HG03196 (cell line): ENCODE data around the gene ZNF276.
"Not testable (repeated sequence)": the region's sequence is repeated elsewhere in the genome, so short reads cannot be mapped to it uniquely, and the experiment has no call there.

Experiments
- ATAC-seq: cut with Tn5 transposase; IDR thresholded peaks from one replicate; pipeline ENCODE4 v1.9.1; 2021; ENCODE audit not compliant: unreplicated experiment

The ZNF276 gene

GRCh38 chr16:89695875-89696669 is 25.3 kb upstream of the ZNF276 start:
- no peak for ATAC-seq

- no peak for ATAC-seq
Observed at GRCh38 chr16:89696670-89697128, 24.6 kb upstream of the ZNF276 start.

- ATAC-seq = no peak
Observed at GRCh38 chr16:89697161-89697615, 24.1 kb upstream of the ZNF276 start.

GRCh38 chr16:89697616-89698331 is 23.6 kb upstream of the ZNF276 start:
- no peak for ATAC-seq

GRCh38 chr16:89698717-89699116 is 22.6 kb upstream of the ZNF276 start:
- not testable (repeated sequence) for ATAC-seq

- not testable (repeated sequence) for ATAC-seq
Observed at GRCh38 chr16:89699629-89700099, 21.7 kb upstream of the ZNF276 start.

DNA sequence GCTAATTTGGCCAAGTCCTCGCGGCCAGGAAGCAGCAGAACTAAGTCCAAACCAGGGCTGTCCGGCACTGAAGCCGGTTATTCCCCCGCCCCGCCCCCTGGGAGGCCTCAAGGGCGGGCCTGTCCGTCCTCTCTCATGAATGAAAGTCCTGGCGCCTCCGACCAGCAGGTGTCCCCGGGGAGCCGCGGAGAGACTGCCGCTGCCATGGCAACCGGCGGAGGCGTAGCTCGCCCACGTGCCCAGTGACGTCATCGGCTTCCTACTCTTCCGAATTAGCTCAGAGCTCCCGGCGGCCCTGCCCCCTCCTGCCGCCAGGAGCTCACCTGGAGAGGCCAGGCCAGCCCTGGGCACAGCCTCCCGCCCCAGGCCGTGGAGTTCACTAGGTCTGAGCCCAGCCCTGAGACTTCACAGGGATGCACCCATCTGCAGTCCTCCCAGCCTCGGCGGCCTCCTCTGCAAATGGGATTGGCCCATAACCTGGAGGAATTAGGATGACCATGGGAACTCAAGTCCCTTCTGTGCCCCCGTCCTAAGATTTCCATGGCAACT is 21.2 kb upstream of the ZNF276 start:
- ATAC-seq = peak; percentile 44

GRCh38 chr16:89700649-89701424 is 20.5 kb upstream of the ZNF276 start:
- ATAC-seq = peak; percentile 6

DNA sequence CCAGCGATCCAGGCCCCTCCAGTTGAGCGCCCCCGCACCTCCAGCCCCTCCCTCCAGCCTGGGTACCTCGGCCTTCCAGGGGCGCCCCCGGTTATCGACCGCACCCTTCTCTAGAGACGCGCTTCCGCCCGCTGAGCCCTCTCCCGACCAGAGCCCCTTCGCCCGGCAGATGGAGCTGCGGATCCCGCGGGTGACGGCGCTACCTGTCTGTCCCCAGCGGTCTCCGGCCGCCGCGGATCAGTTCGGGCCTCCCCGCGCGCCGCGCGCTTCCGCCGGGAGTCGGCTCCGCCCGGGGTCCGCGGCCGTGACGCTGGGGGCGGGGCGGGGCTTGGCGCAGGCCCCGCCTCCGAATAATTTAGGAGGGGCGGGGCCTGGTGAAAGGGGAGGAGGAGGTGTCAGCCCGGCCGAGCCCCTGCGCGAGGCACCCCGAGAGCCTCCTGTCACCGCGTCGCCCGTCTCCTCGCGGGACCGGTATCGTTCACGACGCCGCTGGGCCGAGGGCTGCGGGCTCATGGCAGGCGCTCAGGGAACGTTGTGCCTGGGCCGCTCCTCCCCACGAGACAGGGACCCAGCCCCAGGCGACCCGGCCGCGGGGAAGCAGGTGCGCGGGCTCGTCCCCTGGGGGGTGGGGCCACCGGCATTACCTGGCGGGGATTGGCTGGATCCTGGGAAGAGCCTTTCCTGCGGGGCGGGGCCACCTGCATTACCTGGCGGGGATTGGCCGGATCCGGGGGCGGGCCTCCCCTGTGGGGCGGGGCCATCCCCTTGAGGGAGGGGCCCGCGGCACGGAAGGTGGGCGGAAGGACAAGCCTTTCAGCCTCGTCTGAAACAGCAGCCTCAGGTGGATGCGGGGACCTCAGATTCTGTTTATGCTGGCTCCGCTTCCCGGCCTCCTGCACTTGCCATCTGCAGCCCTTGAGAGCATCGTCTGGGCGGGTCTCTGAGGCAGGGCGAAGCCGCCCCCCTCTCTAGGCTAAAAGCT is 19.6 kb upstream of the ZNF276 start, which contains the start of gene SPATA2L:
Gene SPATA2L (minus strand): TSS at position 281 of the 982 bp plus-strand sequence. CDS start 473 bp downstream, outside the sequence.
- peak; percentile 55 for ATAC-seq

DNA sequence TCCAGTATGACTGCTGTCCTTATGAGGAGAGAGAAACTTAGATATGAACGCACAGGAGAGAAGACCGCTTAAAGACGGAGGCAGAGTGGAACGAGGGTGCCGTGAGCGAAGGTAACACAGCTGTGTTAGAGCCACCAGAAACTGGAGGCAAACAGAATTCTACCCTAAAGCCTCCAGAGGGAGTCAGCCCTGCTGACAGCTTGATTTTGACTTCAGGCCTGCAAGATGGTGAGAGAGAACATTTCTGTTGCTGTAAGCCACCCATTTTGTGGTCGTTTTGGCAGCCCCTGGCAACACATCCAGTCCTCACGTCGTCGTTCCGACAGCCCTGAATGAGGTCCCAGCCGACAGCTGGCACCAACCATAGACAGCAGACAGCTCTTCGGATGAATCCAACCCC is 17.1 kb upstream of the ZNF276 start:
- ATAC-seq = no peak

- ATAC-seq = no peak
Observed at GRCh38 chr16:89705006-89705405, 16.3 kb upstream of the ZNF276 start.

GRCh38 chr16:89706518-89707260 is 14.6 kb upstream of the ZNF276 start:
- ATAC-seq = no peak

DNA sequence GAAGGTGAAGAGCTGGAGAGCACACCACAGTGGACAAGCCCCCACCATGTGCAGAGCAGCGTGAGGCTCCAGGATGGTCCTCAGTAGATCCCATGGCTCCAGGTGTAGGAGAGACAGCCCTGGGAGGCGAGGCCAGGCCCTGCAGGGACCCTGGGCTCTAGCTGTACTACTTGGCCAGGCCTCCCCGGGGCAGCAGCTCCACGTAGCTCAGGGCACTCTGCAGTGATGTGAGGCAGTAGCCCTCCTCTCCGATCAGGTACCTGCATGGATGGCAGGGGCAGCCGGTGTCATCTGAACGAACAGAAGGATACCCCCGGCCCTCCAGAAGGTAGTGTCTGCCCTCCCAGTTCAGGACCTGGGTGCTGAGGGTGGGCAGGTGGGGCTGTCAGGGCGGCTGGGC is 13.6 kb upstream of the ZNF276 start:
- no peak for ATAC-seq

DNA sequence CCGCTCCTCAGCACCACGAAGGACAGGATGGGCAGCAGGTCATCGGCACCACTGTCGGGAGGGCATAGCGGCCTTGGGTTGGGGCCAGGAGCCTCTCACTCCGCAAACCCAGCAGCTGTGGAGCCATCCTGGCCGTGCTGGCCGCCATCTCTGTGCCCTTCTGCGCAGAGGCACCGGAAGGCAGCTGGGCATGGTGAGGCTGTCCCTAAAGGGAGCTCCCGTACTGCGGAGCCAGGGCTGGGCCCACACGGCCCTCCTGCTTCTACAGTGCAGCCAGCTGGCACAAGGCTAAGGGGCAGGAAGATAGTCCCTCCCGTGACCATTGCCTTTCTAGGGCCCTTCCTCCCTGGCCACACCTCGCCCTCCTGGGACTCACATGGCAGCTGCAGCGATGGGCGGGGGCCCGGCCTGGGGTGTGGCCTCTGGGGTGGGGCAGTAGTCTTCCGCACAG is 12.8 kb upstream of the ZNF276 start:
- ATAC-seq = no peak

DNA sequence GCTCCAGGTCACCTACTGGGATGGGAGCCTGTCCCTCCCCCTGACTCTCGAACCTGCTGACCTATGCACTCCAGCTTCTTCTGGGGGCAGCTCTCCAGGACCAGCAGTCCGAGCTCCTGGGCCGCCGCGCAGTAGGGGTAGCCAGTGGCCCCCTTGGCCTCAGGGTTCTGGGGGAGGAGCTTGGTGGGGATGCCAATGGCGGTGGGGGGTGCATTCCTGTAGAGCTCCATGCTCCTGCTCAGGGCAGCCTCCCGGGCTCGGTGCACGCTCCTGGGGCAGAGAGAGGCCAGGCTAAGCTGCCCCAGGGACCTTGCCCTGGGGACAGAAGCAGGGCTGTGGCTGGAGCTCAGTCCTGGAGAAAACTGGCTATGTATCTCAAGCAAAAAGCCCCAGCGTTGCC is 12.2 kb upstream of the ZNF276 start:
- no peak for ATAC-seq

GRCh38 chr16:89709716-89710432 is 11.5 kb upstream of the ZNF276 start:
- no peak for ATAC-seq

- no peak for ATAC-seq
Observed at GRCh38 chr16:89710709-89711564, 10.4 kb upstream of the ZNF276 start.
